Measurements from ENCODE around the gene MOB3B. TPM values are rescaled to one million over a fixed set of nuclear protein-coding genes. Genes with fewer than 3 reads are reported as not detected.
"Not testable (repeated sequence)": the region's sequence is repeated elsewhere in the genome, so short reads cannot be mapped to it uniquely, and the experiment has no call there.

Gene MOB3B
- total RNA-seq, 1 donor from 2014 or later: 9.4 TPM

DNA sequence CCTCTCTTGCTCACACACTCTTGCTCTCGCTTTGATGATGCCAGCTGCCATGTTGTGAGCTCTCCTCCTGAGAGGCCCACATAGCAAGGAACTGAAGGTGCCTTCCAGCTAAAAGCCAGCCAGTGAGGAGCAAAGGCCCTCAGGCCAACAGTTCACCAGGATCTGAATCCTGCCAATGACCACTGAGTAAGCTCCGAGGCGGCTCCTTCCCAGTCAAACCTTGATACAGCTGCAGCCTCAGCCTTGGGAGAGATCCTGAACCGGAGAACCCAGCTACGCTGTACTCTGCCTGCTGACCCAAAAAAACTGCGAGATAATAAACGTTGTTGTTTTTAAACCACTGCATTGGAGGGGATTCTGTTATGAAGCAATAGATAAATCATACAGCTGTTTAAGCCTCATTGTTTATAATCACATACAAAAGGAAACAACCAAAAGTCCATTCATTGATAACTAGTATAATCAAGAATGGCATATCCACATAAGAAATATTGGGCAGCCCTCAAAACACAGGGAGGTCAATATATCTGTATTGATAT lies 54.5 kb downstream of the MOB3B start:
- DNase-seq (ENCODE audit: low spot score): no peak

DNA sequence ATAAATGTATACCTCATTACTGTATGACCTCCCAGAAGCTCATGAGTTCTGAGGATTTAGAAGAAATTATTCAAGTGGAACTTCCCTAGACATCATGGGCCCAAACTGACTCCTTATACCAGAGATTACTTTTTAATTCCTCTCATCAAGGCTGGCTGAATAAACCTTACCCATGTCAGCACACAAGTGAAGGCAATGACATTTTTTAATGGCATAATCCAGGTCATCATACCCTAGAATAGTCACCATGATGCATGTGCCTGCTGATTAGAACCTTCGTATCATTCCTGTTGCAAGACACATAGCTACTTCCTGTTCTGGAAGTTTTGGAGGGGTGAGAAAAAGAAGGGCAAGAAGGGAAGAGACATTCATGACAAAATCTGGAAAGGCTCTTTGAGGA lies 55.3 kb downstream of the MOB3B start:
- DNase-seq (ENCODE audit: low spot score): no peak

DNA sequence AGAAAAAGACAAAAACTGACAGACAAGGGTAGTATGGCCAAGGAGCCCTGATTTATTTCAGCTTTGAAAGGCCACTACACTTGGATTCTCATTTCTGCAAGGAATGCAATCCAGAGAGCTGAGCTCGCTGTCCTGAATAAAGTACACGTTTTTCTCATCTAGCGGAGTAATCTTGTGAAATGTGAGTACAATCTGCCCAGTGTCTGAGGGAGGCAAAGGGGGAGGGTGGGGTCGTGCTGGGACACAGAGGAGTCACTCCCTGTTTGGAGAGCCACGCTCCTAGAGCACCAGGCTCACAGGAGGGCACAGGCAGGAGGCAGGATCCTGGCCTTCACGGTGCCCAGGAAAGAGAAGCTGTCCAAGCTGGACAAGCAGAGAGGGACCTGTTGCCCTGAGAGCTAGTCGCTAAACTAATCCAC lies 56.5 kb downstream of the MOB3B start:
- DNase-seq (ENCODE audit: low spot score): no peak

DNA sequence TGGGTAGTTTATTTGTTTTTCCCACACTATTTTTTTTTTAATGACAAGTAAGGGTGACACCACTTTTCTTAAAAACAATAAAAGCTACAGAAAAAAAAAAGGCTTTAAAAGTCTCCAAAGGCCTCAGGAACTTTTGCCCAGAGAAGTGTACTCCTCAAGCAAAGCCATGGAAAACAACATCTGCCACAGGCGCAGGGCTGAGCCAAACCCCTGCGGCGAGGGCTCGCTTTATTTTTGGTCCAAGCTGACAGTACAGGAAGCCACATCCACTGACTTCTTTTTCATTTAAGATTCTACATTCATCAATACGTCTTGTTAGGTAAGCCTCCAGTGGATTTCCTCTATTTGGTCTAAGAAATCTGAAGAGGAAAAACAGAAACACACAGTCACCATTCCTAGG lies 57.4 kb downstream of the MOB3B start:
- DNase-seq (ENCODE audit: low spot score): no peak

DNA sequence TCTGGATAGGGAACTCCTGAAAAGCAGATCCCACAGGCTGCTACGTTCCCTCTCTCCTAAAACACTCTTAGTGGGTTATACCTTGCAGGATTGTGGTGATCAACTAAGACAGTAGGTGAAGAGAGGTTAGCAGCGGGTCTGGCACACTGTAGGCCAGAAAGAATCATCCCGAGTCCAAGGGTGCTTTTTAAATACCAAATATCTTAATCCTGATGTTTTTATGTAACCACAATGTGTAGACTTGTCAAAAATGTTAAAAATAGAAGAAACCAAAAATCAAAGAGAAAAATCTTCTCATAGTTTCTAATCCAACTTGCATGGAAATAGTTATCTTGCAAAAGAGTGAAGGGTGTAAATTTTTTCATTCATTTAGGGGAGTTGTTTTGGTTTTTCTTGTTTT lies 57.8 kb downstream of the MOB3B start:
- no peak for DNase-seq (ENCODE audit: low spot score)

DNA sequence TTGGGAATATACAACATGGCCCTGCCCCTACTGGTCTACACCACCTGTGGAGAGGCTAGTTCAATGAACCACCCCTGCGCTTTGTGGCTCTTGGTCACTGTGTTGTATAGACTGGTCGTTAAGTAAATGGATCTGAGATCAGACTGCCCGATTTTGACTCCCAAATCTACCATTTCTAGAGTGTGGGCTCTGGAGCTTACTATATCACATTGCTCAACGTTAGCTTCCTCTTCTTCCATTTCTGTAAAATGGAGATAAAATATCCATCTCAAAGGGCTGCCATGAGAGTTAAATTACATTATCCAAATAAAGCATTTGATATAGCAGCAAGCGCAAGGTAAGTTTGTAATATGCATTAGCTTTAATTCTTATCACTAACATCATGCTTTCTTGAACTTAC lies 58.2 kb downstream of the MOB3B start:
- DNase-seq (ENCODE audit: low spot score): no peak

DNA sequence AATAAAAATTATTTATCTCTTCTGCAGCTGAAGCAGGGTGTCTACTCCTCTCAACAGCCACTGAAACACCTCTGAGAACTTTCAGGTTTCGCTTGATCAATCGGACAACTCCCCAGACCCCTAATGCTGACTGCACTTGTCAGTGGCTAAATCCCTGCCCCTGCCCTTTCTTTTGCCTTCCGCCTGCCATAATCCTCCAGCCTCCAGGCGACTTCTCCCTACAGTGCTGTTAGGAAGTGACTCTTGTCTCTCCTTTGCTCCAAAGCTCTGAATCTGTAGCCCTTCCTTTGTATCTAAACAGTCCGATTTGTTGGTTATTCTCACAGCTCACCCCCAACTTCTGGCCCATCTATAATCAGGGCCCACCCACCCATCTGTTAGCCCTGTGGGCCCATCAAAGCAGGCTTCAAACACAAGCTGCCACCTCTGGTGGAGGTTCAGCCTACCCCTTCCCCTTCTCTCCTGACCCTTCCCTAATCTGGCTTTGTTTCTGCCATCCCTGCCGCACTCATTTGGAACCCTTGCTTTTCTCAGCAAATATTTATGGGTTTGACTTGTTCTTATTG lies 59.2 kb downstream of the MOB3B start:
- DNase-seq (ENCODE audit: low spot score): no peak

DNA sequence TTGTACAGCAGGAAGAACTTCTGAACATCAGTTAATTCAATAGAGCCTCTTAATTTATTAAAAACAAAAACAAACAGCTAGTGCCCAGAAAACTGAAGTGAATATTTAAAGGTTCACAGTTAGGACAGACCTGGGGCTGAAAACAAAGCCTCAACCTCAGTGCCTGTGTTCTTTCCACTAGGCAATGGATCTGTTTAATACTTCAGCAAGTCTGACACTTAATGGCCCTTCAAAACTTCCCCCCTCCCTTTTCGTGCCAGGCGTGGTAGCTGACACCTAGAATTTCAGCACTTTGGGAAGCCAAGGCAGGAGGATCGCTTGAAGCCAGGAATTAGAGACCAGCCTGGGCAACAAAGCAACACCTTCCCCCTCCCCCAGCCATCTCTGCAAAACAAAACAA lies 60.1 kb downstream of the MOB3B start:
- no peak for DNase-seq (ENCODE audit: low spot score)

DNA sequence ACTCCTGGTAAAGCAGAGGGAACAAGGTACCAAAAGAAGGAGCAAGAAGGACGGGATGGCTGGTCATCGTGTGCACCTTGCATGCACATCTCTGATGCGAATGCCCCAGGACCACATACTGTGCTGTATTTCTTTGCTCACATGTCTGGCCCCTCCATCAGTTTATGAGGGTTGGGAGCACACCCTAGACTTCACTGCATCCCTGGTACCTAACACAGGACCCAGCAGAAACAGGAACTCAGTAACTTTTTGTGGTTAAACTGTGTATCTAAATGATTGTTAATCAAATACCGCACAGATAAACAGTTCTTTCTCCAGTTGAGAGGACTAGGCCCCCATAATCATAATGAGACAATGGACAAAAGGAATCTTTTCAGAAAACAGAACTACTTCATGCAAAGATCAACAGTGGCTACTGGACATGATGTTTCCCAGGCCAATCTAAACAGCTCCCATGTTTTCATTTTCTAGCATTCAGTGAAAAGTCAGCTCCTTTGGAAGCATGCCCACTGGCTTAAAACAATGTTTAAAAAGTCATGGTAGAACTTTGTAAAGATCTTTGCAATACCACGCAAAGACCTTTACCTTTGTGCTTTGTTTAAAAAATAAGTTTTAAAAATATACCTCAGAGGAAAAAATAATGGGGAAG lies 61.0 kb downstream of the MOB3B start:
- DNase-seq (ENCODE audit: low spot score): no peak

DNA sequence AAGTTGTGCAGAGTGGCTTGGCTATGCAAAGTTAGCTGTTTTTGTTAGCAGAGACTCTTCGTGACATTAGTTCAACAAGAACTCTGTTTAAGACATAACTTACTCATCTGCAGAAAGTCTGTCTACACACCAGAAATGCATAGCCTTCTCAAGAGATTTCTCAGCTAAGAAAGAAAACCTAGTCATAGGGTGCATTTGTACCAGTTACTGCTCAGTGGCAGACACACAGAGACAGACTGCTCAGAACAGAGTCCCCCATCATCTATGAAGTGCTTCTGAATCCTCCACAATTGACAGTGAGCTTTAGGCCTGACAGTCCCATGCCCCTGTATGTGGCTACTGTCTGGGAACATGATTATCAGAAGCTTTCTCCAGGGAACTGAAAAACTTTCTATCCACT lies 61.6 kb downstream of the MOB3B start:
- no peak for DNase-seq (ENCODE audit: low spot score)

DNA sequence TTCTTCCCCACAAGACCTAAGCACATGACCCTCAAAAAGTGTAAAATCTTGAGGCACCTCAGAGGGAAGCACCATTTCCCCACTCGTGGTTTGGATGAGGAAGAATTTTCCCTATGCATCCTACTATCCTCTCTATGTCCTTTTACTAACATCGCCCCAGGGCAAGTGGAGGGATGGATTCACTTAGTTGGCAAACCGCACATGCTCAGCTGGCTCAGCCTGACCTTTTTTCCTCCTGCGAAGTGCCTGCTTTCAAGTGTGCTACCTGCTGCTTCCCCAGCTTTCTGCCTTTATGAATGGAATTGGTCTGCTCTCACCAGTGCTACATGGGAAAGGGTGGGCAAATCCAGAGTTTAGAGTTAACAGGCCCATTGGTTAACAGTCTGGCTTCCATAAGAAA lies 62.1 kb downstream of the MOB3B start:
- no peak for DNase-seq (ENCODE audit: low spot score)

DNA sequence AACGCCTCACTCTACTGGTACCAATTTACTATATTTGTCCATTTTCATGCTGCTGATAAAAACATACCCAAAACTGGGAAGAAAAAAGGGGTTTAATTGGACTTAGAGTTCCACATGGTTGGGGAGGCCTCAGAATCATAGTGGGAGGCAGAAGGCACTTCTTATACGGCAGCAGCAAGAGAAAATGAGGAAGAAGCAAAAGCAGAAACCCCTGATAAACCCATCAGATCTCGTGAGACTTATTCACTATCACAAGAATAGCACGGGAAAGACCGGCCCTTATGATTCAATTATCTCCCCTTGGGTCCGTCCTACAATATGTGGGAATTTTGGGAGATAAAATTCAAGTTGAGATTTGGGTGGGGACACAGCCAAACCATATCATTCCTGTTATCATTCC lies 63.1 kb downstream of the MOB3B start:
- DNase-seq (ENCODE audit: low spot score): not testable (repeated sequence)

DNA sequence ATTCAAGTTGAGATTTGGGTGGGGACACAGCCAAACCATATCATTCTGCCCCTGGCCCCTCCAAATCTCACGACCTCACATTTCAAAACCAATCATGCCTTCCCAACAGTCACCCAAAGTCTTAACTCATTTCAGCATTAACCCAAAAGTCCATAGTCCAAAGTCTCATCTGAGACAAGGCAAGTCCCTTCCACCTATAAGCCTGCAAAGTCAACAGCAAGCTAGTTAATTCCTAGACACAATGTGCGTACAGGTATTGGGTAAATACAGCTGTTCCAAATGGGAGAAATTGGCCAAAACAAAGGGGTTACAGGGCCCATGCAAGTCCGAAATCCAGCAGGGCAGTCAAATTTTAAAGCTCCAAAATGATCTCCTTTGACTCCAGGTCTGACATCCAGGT lies 64.7 kb downstream of the MOB3B start:
- DNase-seq (ENCODE audit: low spot score): not testable (repeated sequence)

DNA sequence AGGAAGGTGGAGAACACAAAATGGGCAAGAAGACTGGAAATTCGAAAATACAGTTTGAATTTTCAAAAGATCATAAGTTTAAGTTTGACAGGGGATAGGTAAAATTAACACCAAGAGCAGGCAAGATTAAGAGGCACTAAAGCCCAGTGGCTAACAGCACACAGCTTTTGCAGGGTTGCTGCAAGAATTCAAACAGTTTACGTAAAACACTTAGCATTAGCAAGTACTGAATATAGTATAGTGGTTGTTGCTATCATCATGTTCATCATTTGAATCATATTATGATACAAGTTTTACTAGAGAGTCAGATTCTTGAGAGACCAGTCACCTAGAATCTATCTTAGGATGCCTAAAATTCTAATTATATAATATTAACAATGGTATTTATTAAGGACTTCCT lies 66.8 kb downstream of the MOB3B start:
- no peak for DNase-seq (ENCODE audit: low spot score)

DNA sequence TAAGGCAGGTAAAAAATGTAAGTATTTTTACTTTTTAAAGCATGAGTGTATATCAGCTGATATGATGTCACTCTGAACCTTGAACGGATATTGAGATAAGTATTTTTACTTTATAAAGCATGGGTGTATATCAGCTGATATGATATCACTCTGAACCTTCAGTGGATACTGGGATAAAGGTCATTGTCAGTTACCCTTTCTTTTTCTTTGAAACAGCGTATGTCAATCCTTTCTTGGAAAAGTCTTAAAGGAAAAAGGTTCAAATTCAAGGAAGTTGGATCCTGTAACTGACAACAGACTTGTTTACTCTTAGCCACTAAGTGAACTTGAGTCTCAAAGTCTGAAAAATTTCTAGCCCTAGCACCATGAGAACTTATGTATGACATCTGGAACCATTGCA lies 67.2 kb downstream of the MOB3B start:
- DNase-seq (ENCODE audit: low spot score): no peak

DNA sequence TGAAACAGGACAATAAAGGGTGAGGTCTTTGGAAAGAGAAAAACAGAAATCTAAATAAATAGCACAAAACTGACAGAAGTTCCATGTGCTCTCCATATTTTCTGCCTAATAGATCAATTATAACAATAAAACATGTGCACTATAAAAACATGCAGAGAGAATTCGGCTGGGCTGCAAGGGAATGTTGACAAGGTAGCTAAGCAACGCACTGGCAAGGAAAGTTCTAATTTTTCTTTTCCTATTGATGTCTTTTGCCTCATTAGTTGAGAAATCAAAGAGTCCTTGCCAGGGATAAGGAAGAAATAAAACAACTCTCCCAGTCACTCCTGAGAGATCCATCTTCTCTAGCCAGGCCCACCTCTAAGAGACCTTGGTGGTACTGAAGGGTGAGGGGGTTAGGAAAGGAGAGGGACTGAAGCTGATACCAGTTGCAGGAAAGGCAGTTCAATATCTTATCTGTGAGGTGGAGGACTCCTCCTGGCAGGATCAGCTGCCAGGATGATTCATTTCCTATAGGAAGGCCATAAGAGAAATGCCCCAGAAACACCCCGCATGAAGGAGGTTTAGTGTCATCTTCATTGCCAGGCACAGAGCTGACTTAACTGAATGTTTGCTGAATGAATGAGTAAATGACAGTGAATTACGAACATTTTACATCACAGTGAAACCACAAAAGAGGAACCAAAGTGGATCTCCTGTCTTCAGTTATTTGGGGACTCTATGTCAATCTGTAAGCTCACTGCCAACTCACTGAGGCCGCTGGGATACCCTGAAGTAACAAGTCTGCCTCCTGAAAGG lies 69.2 kb downstream of the MOB3B start:
- no peak for DNase-seq (ENCODE audit: low spot score)

DNA sequence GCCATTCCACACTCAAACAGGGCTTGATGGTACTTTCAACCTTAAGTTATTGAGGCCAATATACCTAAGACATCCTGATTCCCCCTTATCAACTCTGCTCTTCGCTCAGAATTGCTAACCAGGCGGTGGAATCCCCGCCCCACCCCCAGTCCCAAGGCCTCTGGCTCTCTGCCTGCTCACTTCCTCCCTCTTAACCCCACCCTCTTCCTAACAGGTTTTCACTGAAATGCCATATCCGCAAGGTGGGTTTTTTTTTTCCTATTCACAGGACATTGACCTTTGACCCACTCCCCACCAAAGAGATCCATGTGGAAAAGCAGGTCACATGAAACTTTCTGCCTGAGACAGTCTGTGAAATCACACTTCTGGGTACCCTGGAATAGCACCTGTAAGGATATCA lies 72.2 kb downstream of the MOB3B start:
- no peak for DNase-seq (ENCODE audit: low spot score)

DNA sequence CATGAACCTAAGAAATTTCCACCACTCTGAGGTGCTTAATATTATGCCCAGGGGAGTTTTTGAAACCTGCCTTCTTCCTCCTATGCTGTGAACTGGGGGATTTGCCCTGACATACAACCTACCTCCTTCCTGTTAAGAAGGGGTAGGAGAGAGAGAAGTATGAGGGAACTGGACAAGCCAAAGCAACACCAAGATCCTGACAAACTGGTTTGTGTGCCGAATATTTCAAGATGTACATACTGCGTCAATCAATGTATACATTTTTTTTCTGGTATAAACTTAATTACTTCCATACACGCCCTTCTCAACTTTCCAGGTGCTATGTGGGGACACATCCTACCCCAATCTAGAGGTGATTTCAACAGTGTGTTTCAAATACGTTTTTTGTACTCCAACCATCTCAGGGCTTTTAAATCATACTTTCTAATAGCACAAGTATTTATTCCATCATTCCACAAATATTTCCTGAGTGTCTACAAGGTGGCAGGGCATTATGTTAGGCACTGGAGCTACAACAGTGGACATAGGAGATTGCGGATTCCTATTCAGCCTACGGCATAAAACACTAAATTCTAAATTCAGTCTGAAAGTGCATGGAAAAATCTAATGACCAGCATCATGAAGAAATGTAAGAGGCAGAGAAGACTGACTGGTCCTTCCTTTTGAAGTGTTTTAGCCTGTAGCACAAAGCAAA lies 75.6 kb downstream of the MOB3B start:
- DNase-seq (ENCODE audit: low spot score): no peak

DNA sequence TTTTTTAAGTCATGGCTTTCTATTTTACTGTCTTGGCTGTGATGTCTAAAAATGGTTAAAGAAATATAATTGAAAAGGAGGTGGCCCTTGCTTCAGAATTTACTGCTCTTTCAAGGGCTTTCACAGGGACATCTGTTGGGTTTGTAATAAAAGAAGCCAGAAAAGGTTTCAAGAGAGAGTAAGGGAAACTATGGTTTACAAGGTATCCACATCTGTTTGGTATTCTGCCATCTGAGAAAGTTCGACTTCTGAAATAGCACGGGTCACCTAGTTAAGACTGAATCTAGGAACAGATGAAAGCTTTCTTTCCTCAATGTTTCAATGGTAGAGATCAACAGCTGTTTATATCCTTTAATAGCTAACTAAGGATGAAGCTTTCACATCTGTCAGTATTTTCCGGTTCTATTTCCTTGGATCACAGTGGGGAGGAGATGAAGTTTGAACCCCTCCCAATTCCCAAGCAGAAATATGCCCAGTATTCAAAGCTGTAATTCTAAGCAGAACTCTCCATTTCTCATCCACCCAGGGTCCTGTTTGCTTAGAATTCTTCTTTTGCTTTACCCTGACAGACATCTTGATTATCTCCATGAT lies 78.3 kb downstream of the MOB3B start:
- DNase-seq (ENCODE audit: low spot score): no peak

DNA sequence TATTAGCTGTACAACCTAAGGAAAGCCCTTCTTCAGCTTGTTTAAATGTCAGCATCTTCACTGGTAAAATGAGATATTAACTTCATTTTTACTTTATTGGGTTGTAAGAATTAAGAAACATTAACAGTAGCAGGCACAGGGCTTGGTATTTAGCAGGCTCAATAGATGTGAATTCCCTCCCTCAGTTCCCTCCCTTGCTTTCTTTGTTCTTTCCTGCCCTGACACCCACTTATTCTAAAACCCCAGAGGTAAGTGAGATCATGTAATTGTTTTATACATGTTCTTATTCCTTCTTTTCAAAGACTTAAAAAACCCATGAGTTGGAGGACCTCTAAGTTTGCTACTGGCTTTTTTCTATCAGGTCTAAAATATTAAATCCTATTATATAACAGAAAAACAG lies 78.9 kb downstream of the MOB3B start:
- no peak for DNase-seq (ENCODE audit: low spot score)

DNA sequence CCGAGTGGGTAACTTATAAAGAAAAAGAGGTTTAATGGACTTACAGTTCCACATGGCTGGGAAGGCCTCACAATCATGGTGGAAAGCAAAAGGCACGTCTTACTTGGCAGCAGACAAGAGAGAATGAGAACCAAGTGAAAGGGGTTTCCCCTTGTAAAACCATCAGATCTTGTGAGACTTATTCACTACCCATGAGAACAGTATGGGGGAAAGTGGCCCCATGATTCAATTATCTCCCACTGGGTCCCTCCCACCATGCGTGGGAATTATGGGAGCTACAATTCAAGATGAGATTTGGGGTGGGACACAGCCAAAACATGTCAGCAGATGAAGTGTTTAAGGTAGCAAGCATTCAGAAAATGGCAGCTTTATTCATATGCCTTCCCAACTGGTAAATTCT lies 81.3 kb downstream of the MOB3B start:
- DNase-seq (ENCODE audit: low spot score): not testable (repeated sequence)
